ENCODE measurements around the gene OPRL1. TPM values are rescaled to one million over a fixed set of nuclear protein-coding genes. Genes with fewer than 3 reads are reported as not detected.

The OPRL1 gene
- polyA plus RNA-seq, 3 donors, result 7.0 to 9.0 (median 8.8) TPM

- Histone ChIP-seq H3K36me3 (replicated peaks in 1 of 2; ENCODE audit: control insufficient read depth in 1 of 2, insufficient read depth in 2 of 2, low read length in 2 of 2) (peaks cover 24% of the 10 kb centered on the region in 2 donors), H3K9ac (ENCODE audit: insufficient read depth, low read length, poor library complexity, severe bottlenecking) (peak overlapping the region; percentile 88), H3K4me2 (replicated peaks; ENCODE audit: extremely low read depth, low read length, poor library complexity, severe bottlenecking) (peak overlapping the region; percentile 92), H3K79me2 (ENCODE audit: insufficient read depth, low read length) (peaks cover 82% of the 10 kb centered on the region), H3K4me1 (ENCODE audit: control insufficient read depth in 1 of 2, insufficient read depth in 2 of 2, low read length in 2 of 2) (peaks cover 50 to 77% of the 10 kb centered on the region in 2 donors), H3K4me3 (replicated peaks in 1 of 3; ENCODE audit: low read depth in 2 of 3, low read length in 3 of 3) (peak overlapping the region; percentile 78 to 100 (median 84)), H3K9me3 (replicated peaks in 1 of 2; ENCODE audit: control insufficient read depth in 1 of 2, insufficient read depth in 1 of 2, low read length in 2 of 2) (no peaks in the 10 kb centered on the region), H4K20me1 (ENCODE audit: insufficient read depth, low read length) (peaks cover 88% of the 10 kb centered on the region), H3K27ac (ENCODE audit: low read depth in 1 of 2, low read length in 2 of 2) (peak overlapping the region; percentile 81 to 86), H3K27me3 (ENCODE audit: control insufficient read depth in 2 of 2, insufficient read depth in 2 of 2, low read length in 2 of 2) (no peaks in the 10 kb centered on the region), H2AFZ (ENCODE audit: insufficient read depth, low read depth, low read length, poor library complexity, severe bottlenecking) (peak overlapping the region; percentile 54)
- H3K4me1 Mint-ChIP-seq, result peaks cover 51% of the 10 kb centered on the region
- H3K27ac Mint-ChIP-seq, result peak overlapping the region; percentile 89 to 94 (median 93)
- H3K4me3 Mint-ChIP-seq, result peak overlapping the region; percentile 95 to 97
- H3K27me3 Mint-ChIP-seq (ENCODE audit: low read depth in 3 of 3), result peaks cover 4 to 6% (median 5%) of the 10 kb centered on the region in 3 donors
- peaks cover 19 to 30% of the 10 kb centered on the region in 2 donors for H3K36me3 Mint-ChIP-seq
- DNase-seq, result no peak
- intact Hi-C loops (cut with micrococcal nuclease), result loop anchor here (1.0 to 2.0 kb wide), 2 partner anchors 16 kb away; partner anchors contain the start of gene TCEA2 (in 2 of the 2)
- 0% methylated on average over 3 of the region's 4 CpGs for WGBS (ENCODE audit: insufficient coverage)
- TF ChIP-seq, protein P1, sequence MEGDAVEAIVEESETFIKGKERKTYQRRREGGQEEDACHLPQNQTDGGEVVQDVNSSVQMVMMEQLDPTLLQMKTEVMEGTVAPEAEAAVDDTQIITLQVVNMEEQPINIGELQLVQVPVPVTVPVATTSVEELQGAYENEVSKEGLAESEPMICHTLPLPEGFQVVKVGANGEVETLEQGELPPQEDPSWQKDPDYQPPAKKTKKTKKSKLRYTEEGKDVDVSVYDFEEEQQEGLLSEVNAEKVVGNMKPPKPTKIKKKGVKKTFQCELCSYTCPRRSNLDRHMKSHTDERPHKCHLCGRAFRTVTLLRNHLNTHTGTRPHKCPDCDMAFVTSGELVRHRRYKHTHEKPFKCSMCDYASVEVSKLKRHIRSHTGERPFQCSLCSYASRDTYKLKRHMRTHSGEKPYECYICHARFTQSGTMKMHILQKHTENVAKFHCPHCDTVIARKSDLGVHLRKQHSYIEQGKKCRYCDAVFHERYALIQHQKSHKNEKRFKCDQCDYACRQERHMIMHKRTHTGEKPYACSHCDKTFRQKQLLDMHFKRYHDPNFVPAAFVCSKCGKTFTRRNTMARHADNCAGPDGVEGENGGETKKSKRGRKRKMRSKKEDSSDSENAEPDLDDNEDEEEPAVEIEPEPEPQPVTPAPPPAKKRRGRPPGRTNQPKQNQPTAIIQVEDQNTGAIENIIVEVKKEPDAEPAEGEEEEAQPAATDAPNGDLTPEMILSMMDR (IDR thresholded peaks at IDR 0.05), result no peak
- H3K9me3 Mint-ChIP-seq, result no peaks in the 10 kb centered on the region
Measured at GRCh38 chr20:64078934-64079272, 979 bp upstream of the OPRL1 start.

DNA sequence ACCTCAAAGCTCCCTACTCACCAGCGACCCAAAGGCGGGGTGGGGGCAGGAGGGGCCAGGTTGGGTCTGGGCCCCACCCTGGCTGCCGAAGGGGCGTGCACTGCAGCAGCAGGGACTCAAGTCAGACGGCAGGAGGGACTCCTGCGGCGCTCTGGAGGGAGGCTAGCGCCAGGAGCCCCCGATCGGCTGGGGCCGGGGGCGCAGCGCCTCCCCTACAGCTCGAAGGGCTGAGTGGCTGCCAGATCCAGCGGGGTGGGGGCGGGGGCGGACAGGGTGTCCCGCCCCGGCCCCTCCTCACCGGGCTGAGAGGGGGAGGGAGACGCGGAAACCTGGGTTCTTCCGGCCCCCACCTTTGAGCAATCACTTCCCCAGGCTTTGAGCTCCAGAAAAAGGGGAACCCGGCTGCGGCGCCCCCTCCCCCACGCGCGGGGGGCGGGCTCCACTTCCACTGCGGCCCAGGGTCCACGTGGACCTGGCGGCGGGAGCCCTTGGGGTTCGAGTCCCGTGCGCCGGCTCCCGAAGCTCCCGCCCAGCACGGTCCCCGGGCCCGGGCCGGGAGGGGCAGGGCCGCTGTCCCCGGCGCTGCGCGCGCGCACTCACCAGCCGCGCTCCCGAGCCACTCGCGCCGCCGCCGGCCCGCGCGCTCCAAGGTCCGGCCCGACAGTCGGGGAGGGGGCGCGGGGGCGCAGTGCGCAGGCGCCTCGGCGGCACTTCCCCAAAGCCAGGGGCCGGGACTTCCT is 439 bp upstream of the OPRL1 start, which contains the start of gene RGS19:
Gene RGS19, minus strand, starts transcription at position 246 of the 740 bp plus-strand sequence. CDS start 2,632 bp downstream, outside the sequence.
- H3K27ac Mint-ChIP-seq, result peak within 1 kb of the TSS; percentile 89 to 95 (median 93)
- Histone ChIP-seq H3K27ac (ENCODE audit: low read depth in 1 of 2, low read length in 2 of 2) (peak within 1 kb of the TSS; percentile 81 to 87), H3K9ac (ENCODE audit: insufficient read depth, low read length, poor library complexity, severe bottlenecking) (peak within 1 kb of the TSS; percentile 88), H3K4me3 (replicated peaks in 1 of 3; ENCODE audit: low read depth in 2 of 3, low read length in 3 of 3) (peak within 1 kb of the TSS; percentile 84 to 100 (median 88)), H3K79me2 (ENCODE audit: insufficient read depth, low read length) (peaks cover 77% of the 10 kb centered on the region), H3K4me1 (ENCODE audit: control insufficient read depth in 1 of 2, insufficient read depth in 2 of 2, low read length in 2 of 2) (peaks cover 54 to 77% of the 10 kb centered on the region in 2 donors), H3K9me3 (replicated peaks in 1 of 2; ENCODE audit: control insufficient read depth in 1 of 2, insufficient read depth in 1 of 2, low read length in 2 of 2) (no peaks in the 10 kb centered on the region), H2AFZ (ENCODE audit: insufficient read depth, low read depth, low read length, poor library complexity, severe bottlenecking) (peak within 1 kb of the TSS; percentile 69), H4K20me1 (ENCODE audit: insufficient read depth, low read length) (peaks cover 88% of the 10 kb centered on the region), H3K36me3 (replicated peaks in 1 of 2; ENCODE audit: control insufficient read depth in 1 of 2, insufficient read depth in 2 of 2, low read length in 2 of 2) (peaks cover 18 to 19% of the 10 kb centered on the region in 2 donors), H3K27me3 (ENCODE audit: control insufficient read depth in 2 of 2, insufficient read depth in 2 of 2, low read length in 2 of 2) (peaks cover under 1 to 4% of the 10 kb centered on the region in 2 donors), H3K4me2 (replicated peaks; ENCODE audit: extremely low read depth, low read length, poor library complexity, severe bottlenecking) (peak within 1 kb of the TSS; percentile 97)
- under 1% methylated on average over 65 of the region's 73 CpGs for WGBS (ENCODE audit: insufficient coverage)
- peaks cover 7 to 10% (median 8%) of the 10 kb centered on the region in 3 donors for H3K27me3 Mint-ChIP-seq (ENCODE audit: low read depth in 3 of 3)
- peak; percentile 89 to 94 (median 91) for DNase-seq
- peaks cover 54% of the 10 kb centered on the region for H3K4me1 Mint-ChIP-seq
- TF ChIP-seq, protein P1 (IDR thresholded peaks at IDR 0.05), result no peak
- intact Hi-C loops (cut with micrococcal nuclease), result loop anchor here (1.0 to 5.0 kb wide), 4 partner anchors 16 to 173 kb away; partner anchors contain the start of gene TCEA2 (in 2 of the 2)
- peak within 1 kb of the TSS; percentile 95 to 97 for H3K4me3 Mint-ChIP-seq
- peaks cover 17 to 27% of the 10 kb centered on the region in 2 donors for H3K36me3 Mint-ChIP-seq
- peaks cover 0 to 2% (median 0%) of the 10 kb centered on the region in 7 donors for H3K9me3 Mint-ChIP-seq

All from CD14-positive monocyte (primary cell).